ENCODE results near the gene ETV5. TPM values are rescaled to one million over a fixed set of nuclear protein-coding genes. Genes with fewer than 3 reads are reported as not detected.

ETV5 gene
- total RNA-seq, 4 donors from 2014 or later, result 1.7 to 6.7 (median 5.0) TPM

DNA sequence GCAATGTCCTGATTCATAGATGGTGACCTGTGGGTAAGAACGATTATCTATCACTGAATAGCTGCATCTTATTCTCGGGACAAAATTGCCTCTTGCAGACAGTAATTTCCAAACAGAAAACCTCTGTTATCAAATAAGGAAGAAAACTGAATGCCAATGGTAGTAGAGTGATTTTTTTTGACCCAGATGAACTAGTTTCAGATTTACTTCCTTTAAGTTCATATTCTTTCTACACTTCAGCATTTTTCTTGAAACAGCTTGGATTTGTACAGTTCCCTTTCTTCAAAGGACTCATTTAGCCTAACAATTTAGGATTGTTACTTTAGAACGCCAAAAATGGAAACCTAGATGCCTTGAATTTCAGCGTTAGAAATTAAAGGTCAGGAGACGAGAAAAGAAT is 14.6 kb downstream of the ETV5 start:
- H3K9me3 ChIP-seq, result no peaks in the 10 kb centered on the region
- H3K27me3 ChIP-seq, result no peaks in the 10 kb centered on the region
- WGBS, 2 donors, result 69 to 90% methylated on average over 5 of the region's 5 CpGs
- TF ChIP-seq POLR2A (IDR thresholded peaks at IDR 0.05), result no peak
- TF ChIP-seq, protein P1, sequence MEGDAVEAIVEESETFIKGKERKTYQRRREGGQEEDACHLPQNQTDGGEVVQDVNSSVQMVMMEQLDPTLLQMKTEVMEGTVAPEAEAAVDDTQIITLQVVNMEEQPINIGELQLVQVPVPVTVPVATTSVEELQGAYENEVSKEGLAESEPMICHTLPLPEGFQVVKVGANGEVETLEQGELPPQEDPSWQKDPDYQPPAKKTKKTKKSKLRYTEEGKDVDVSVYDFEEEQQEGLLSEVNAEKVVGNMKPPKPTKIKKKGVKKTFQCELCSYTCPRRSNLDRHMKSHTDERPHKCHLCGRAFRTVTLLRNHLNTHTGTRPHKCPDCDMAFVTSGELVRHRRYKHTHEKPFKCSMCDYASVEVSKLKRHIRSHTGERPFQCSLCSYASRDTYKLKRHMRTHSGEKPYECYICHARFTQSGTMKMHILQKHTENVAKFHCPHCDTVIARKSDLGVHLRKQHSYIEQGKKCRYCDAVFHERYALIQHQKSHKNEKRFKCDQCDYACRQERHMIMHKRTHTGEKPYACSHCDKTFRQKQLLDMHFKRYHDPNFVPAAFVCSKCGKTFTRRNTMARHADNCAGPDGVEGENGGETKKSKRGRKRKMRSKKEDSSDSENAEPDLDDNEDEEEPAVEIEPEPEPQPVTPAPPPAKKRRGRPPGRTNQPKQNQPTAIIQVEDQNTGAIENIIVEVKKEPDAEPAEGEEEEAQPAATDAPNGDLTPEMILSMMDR (IDR thresholded peaks at IDR 0.05), result no peak
- H3K27ac ChIP-seq, result peak overlapping the region in 1 of 4 donors; percentile 30
- no peak for DNase-seq
- no peaks in the 10 kb centered on the region for H3K36me3 ChIP-seq
- intact Hi-C loops (cut with DNase I), result no loop called here
- peaks cover 9 to 34% (median 19%) of the 10 kb centered on the region in 3 donors for H3K4me1 ChIP-seq
- H3K4me3 ChIP-seq, result no peak overlapping the region

DNA sequence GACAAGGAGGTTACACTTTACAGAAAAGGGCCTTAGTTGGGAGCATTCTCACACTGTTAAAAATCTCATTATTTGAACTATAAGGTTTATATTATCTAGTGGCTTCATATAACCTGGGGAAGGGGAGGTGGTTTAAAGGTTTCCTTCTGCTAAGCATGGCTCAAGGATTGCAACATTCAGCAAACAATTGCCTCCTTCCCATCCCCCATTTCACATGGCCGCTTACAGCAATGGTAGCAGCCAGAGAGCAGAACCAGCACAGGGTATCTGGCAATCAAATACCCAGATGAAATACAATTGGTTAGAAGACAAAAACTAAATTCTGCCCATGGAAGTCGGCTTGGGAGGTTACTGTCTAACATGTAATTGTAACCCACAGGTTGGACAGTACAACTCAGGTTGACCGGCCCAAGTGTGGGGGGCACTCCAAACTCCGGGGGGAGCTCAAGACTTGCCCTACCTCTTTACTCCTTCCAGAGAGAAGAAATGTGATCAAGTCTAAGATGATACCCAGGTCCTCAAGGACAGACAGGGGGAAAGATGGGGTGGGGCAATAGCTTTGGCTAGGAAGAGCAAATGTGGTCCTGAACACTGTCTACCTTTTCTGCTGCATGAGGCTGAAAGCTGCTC is 15.5 kb downstream of the ETV5 start:
- H3K4me3 ChIP-seq, result no peak overlapping the region
- no peaks in the 10 kb centered on the region for H3K36me3 ChIP-seq
- TF ChIP-seq, protein P1 (IDR thresholded peaks at IDR 0.05), result no peak
- no peak for TF ChIP-seq POLR2A (IDR thresholded peaks at IDR 0.05)
- peaks cover 9 to 26% (median 16%) of the 10 kb centered on the region in 3 donors for H3K4me1 ChIP-seq
- H3K9me3 ChIP-seq, result no peaks in the 10 kb centered on the region
- no peaks in the 10 kb centered on the region for H3K27me3 ChIP-seq
- 79 to 81% methylated on average over 3 to 4 of the region's 4 CpGs for WGBS, 2 donors
- intact Hi-C loops (cut with DNase I), result no loop called here
- DNase-seq, result no peak
- no peak overlapping the region for H3K27ac ChIP-seq

DNA sequence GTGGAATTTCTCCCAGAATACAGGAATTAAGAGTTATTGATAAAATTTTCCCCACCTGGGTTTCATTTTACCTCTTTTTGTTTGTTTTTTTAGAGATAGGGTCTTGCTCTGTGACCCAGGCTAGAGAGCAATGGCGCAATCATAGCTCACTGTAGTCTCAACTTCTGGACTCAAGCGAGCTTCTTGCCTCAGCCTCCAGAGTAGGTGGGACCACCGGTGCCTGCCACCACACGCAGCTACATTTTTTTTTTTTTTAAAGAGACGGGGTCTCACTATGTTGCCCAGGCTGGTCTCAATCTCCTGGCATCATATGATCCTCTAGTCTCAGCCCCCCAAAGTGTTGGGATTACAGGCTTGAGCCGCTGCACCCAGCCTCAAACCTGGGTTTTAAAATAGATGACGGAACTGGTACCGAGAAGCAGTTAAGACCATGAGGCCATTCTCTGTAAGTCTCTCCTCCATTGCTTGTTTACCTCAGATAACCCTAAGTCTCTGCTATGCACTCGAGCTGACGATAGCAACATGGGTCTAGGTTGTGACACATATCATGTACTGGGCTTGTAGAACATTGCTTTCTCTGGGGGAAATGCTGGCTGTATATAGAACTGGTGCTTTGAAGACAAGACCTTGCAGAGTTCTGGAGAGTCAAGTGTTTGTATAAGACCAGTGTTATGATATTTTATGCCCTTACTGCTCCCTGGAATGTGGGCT is 16.4 kb downstream of the ETV5 start:
- TF ChIP-seq POLR2A (IDR thresholded peaks at IDR 0.05), result no peak
- TF ChIP-seq, protein P1 (IDR thresholded peaks at IDR 0.05), result no peak
- no peak overlapping the region for H3K27ac ChIP-seq
- intact Hi-C loops (cut with DNase I), result no loop called here
- no peak for DNase-seq
- H3K36me3 ChIP-seq, result no peaks in the 10 kb centered on the region
- no peak overlapping the region for H3K4me3 ChIP-seq
- no peaks in the 10 kb centered on the region for H3K27me3 ChIP-seq
- peaks cover 8 to 17% (median 9%) of the 10 kb centered on the region in 3 donors for H3K4me1 ChIP-seq
- H3K9me3 ChIP-seq, result no peaks in the 10 kb centered on the region
- WGBS, 2 donors, result 83 to 91% methylated on average over 8 to 9 of the region's 10 CpGs

DNA sequence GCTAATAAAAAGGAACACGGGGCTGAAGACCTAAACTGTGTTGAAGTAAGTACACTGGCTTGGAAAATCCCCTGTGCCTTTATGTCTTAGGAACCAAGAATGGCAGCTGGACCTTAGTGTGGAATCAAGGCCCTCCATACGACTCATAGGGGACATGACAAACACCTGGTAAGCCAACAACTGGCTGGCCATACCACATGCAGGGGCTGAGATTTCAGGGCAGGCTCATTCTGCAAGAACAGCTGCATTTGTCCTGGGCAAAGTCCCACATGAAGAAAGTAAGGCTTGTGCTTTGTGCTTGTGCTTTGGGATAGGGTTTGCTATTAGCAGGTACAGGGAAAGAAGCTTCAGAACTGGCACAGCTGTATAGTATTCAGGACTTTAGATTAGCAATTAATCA is 18.0 kb downstream of the ETV5 start:
- TF ChIP-seq, protein P1 (IDR thresholded peaks at IDR 0.05), result no peak
- no peak for TF ChIP-seq POLR2A (IDR thresholded peaks at IDR 0.05)
- no peak for DNase-seq
- H3K4me3 ChIP-seq, result no peak overlapping the region
- no peak overlapping the region for H3K27ac ChIP-seq
- peaks cover 0 to under 1% (median 0%) of the 10 kb centered on the region in 3 donors for H3K4me1 ChIP-seq
- intact Hi-C loops (cut with DNase I), result no loop called here
- 100% methylated on average over 1 to 2 of the region's 2 CpGs for whole genome bisulfite sequencing, 2 donors
- H3K27me3 ChIP-seq, result no peaks in the 10 kb centered on the region
- no peaks in the 10 kb centered on the region for H3K36me3 ChIP-seq
- H3K9me3 ChIP-seq, result no peaks in the 10 kb centered on the region

DNA sequence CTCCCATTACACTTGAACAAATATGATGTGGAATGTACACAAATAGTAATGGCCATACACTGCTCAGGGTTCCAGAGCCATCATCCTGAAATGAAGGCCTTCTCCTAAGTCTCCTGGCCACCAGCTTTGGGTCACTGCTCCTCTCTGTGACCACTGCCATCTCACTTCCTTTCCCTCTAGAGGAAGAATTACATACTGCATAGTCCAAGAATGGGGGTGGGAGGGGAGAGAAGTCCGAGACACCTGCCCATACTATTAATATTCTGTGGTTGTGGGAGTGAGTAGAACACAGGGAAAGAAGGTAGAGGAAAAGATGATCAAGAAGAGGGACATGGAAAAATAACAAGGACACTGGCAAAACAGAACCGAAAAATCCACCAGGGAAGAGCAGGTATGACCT is 20.6 kb downstream of the ETV5 start:
- WGBS, 2 donors, result 70 to 80% methylated on average over 2 of the region's 2 CpGs
- intact Hi-C loops (cut with DNase I), result no loop called here

More for the DNA sequence above, 20.6 kb downstream of the ETV5 start:
- H3K36me3 ChIP-seq, result no peaks in the 10 kb centered on the region
- no peak for TF ChIP-seq POLR2A (IDR thresholded peaks at IDR 0.05)
- TF ChIP-seq, protein P1 (IDR thresholded peaks at IDR 0.05), result no peak
- H3K4me1 ChIP-seq, result no peaks in the 10 kb centered on the region
- H3K4me3 ChIP-seq, result no peak overlapping the region
- no peaks in the 10 kb centered on the region for H3K27me3 ChIP-seq
- no peaks in the 10 kb centered on the region for H3K9me3 ChIP-seq
- no peak for DNase-seq
- no peak overlapping the region for H3K27ac ChIP-seq

Data from esophagus squamous epithelium (tissue), 5 donors.